HUES48 (cell line): ENCODE measurements around the gene SIDT1.

ENCODE experiments used
- H3K27ac ChIP-seq: one replicate; pipeline ENCODE4 v1.7.0; 2013; ENCODE audit warnings: low read depth, low read length, inconsistent platforms
- H3K27me3 ChIP-seq: 2 replicates; pipeline ENCODE4 v1.6.1; 2013; ENCODE audit warnings: mild to moderate bottlenecking, low read length; ENCODE audit not compliant: control insufficient read depth, insufficient read depth
- H3K36me3 ChIP-seq: 2 replicates; pipeline ENCODE4 v1.6.1; 2013; ENCODE audit warnings: low read length; ENCODE audit not compliant: control insufficient read depth, insufficient read depth
- H3K4me1 ChIP-seq: 2 replicates; pipeline ENCODE4 v1.6.1; 2013; ENCODE audit warnings: mild to moderate bottlenecking, low read length; ENCODE audit not compliant: control insufficient read depth, insufficient read depth
- H3K4me3 ChIP-seq: 2 replicates; pipeline ENCODE4 v1.5.1; 2013; ENCODE audit warnings: mild to moderate bottlenecking, low read depth, low read length
- H3K9ac ChIP-seq: 2 replicates; pipeline ENCODE4 v1.6.1; 2013; ENCODE audit warnings: mild to moderate bottlenecking, low read depth, low read length, moderate library complexity
- H3K9me3 ChIP-seq: 2 replicates; pipeline ENCODE4 v1.6.1; 2013; ENCODE audit warnings: low read length; ENCODE audit not compliant: control insufficient read depth, insufficient read depth

The SIDT1 gene

GRCh38 chr3:113560831-113561623 is 28.7 kb downstream of the SIDT1 start:
- Histone ChIP-seq H3K4me1 (no peaks in the 10 kb centered on the region), H3K9ac (no peak overlapping the region)

GRCh38 chr3:113565555-113565954 is 33.2 kb downstream of the SIDT1 start:
- no peak overlapping the region for H3K27ac ChIP-seq
- no peaks in the 10 kb centered on the region for H3K36me3 ChIP-seq
- H3K4me3 ChIP-seq, result no peak overlapping the region
- no peaks in the 10 kb centered on the region for H3K4me1 ChIP-seq
- no peak overlapping the region for H3K9ac ChIP-seq
- H3K27me3 ChIP-seq, result no peaks in the 10 kb centered on the region
- no peaks in the 10 kb centered on the region for H3K9me3 ChIP-seq

More at GRCh38 chr3:113560831-113561623, 28.7 kb downstream of the SIDT1 start:
- Histone ChIP-seq H3K27ac (no peak overlapping the region), H3K4me3 (no peak overlapping the region), H3K27me3 (no peaks in the 10 kb centered on the region), H3K9me3 (no peaks in the 10 kb centered on the region), H3K36me3 (no peaks in the 10 kb centered on the region)

- Histone ChIP-seq H3K9me3 (no peaks in the 10 kb centered on the region), H3K9ac (no peak overlapping the region), H3K4me3 (no peak overlapping the region), H3K27me3 (no peaks in the 10 kb centered on the region), H3K4me1 (no peaks in the 10 kb centered on the region), H3K27ac (no peak overlapping the region), H3K36me3 (no peaks in the 10 kb centered on the region)
These were observed 37.8 kb downstream of the SIDT1 start for GRCh38 chr3:113570158-113570557.

- no peaks in the 10 kb centered on the region for H3K27me3 ChIP-seq
- H3K4me1 ChIP-seq, result no peaks in the 10 kb centered on the region
- no peak overlapping the region for H3K4me3 ChIP-seq
- H3K9ac ChIP-seq, result no peak overlapping the region
- no peak overlapping the region for H3K27ac ChIP-seq
- no peaks in the 10 kb centered on the region for H3K9me3 ChIP-seq
- no peaks in the 10 kb centered on the region for H3K36me3 ChIP-seq
These were observed 39.0 kb downstream of the SIDT1 start for GRCh38 chr3:113571360-113571759.

- no peak overlapping the region for H3K4me3 ChIP-seq
- no peaks in the 10 kb centered on the region for H3K9me3 ChIP-seq
- H3K27me3 ChIP-seq, result no peaks in the 10 kb centered on the region
- no peaks in the 10 kb centered on the region for H3K36me3 ChIP-seq
- H3K9ac ChIP-seq, result no peak overlapping the region
- H3K27ac ChIP-seq, result no peak overlapping the region
- no peaks in the 10 kb centered on the region for H3K4me1 ChIP-seq
These were observed 41.4 kb downstream of the SIDT1 start for GRCh38 chr3:113573728-113574127.

DNA sequence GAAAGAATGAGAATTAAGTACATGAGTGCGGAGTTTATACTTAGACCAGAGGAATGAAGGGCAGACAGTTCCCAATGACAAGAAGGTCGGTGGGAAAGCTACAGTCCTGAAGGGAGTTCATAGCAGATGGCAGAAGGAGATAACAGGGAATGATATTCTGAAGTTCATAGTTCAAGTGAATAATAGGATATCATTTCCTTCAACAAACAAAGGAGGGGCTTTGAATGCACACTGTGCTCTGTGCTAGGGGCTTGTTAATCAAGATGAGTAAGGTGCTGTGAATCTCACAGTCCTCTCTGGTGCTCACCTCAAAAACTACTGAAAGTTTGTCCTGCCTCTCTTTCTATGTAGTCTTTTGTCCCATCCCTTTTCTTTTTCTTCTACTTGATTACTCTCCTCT is 41.9 kb downstream of the SIDT1 start:
- H3K36me3 ChIP-seq, result no peaks in the 10 kb centered on the region
- no peak overlapping the region for H3K4me3 ChIP-seq
- H3K27ac ChIP-seq, result no peak overlapping the region
- no peak overlapping the region for H3K9ac ChIP-seq
- no peaks in the 10 kb centered on the region for H3K27me3 ChIP-seq
- H3K9me3 ChIP-seq, result no peaks in the 10 kb centered on the region
- no peaks in the 10 kb centered on the region for H3K4me1 ChIP-seq

- Histone ChIP-seq H3K4me3 (no peak overlapping the region), H3K27me3 (no peaks in the 10 kb centered on the region), H3K27ac (no peak overlapping the region), H3K9ac (no peak overlapping the region), H3K9me3 (no peaks in the 10 kb centered on the region), H3K4me1 (no peaks in the 10 kb centered on the region), H3K36me3 (no peaks in the 10 kb centered on the region)
These were observed 42.9 kb downstream of the SIDT1 start for GRCh38 chr3:113575206-113575605.

GRCh38 chr3:113585228-113585627 is 52.9 kb downstream of the SIDT1 start:
- Histone ChIP-seq H3K4me3 (no peak overlapping the region), H3K27me3 (no peaks in the 10 kb centered on the region), H3K9ac (no peak overlapping the region), H3K4me1 (peaks cover 21% of the 10 kb centered on the region), H3K36me3 (no peaks in the 10 kb centered on the region), H3K9me3 (no peaks in the 10 kb centered on the region), H3K27ac (peak overlapping the region; percentile 59)

DNA sequence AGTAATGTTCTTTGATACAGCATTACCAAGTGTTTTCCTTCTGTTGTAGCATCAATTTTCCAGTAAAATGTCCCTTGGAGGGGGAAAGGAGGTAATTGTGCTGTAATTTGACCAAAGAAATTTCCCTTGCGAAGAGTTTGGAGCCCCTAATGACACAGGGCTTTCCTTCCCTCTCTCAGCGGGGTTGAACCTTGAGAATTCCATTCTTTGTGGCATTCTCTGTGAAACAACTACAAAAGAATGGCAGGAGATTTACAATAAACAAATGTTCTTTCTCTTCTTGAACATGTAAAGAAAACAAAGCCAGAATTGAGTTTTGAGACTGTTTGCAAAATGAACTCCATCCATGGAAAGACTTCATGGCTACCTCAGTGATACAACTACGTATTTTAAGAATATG is 53.4 kb downstream of the SIDT1 start:
- H3K36me3 ChIP-seq, result no peaks in the 10 kb centered on the region
- H3K27ac ChIP-seq, result peak overlapping the region; percentile 59
- no peaks in the 10 kb centered on the region for H3K27me3 ChIP-seq
- H3K4me1 ChIP-seq, result peaks cover 24% of the 10 kb centered on the region
- H3K4me3 ChIP-seq, result peak overlapping the region; percentile 28; the same call in 1 of the 2 replicates
- no peak overlapping the region for H3K9ac ChIP-seq
- no peaks in the 10 kb centered on the region for H3K9me3 ChIP-seq

GRCh38 chr3:113588806-113589205 is 56.5 kb downstream of the SIDT1 start:
- Histone ChIP-seq H3K4me3 (no peak overlapping the region), H3K9ac (no peak overlapping the region), H3K27me3 (no peaks in the 10 kb centered on the region), H3K4me1 (peaks cover 35% of the 10 kb centered on the region), H3K27ac (no peak overlapping the region), H3K36me3 (no peaks in the 10 kb centered on the region), H3K9me3 (no peaks in the 10 kb centered on the region)

- H3K36me3 ChIP-seq, result no peaks in the 10 kb centered on the region
- H3K27me3 ChIP-seq, result peaks cover 4% of the 10 kb centered on the region
- peaks cover 36% of the 10 kb centered on the region for H3K4me1 ChIP-seq
- H3K4me3 ChIP-seq, result no peak overlapping the region
- H3K9me3 ChIP-seq, result no peaks in the 10 kb centered on the region
- H3K9ac ChIP-seq, result no peak overlapping the region
- H3K27ac ChIP-seq, result no peak overlapping the region
These were observed 57.6 kb downstream of the SIDT1 start for GRCh38 chr3:113589971-113590370.
